ENCODE data around the gene TRIM40.

DNA sequence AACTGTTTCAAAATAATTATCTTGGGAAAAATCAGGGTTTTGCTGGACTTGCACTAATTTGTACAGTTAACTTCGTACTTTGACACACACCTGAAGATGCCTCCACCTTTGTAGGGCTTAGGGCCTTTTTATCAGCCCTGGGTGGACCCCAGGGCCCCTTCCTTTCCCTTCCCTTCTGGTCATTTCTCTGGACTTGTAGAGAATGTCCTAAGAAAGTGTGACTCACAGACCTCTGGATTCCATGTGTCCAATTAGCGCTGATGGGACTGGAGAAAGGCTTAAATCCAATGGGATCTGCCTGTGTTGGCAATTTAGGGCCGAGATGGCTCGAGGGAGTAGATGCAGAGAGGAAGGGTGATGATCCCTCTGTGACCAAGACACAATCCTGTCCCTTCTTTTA is 36.7 kb downstream of the TRIM40 start:
- TF ChIP-seq, protein P1, sequence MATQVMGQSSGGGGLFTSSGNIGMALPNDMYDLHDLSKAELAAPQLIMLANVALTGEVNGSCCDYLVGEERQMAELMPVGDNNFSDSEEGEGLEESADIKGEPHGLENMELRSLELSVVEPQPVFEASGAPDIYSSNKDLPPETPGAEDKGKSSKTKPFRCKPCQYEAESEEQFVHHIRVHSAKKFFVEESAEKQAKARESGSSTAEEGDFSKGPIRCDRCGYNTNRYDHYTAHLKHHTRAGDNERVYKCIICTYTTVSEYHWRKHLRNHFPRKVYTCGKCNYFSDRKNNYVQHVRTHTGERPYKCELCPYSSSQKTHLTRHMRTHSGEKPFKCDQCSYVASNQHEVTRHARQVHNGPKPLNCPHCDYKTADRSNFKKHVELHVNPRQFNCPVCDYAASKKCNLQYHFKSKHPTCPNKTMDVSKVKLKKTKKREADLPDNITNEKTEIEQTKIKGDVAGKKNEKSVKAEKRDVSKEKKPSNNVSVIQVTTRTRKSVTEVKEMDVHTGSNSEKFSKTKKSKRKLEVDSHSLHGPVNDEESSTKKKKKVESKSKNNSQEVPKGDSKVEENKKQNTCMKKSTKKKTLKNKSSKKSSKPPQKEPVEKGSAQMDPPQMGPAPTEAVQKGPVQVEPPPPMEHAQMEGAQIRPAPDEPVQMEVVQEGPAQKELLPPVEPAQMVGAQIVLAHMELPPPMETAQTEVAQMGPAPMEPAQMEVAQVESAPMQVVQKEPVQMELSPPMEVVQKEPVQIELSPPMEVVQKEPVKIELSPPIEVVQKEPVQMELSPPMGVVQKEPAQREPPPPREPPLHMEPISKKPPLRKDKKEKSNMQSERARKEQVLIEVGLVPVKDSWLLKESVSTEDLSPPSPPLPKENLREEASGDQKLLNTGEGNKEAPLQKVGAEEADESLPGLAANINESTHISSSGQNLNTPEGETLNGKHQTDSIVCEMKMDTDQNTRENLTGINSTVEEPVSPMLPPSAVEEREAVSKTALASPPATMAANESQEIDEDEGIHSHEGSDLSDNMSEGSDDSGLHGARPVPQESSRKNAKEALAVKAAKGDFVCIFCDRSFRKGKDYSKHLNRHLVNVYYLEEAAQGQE (IDR thresholded peaks at IDR 0.05; ENCODE audit: unreplicated experiment): no peak
- TF ChIP-seq EZH2 (IDR thresholded peaks at IDR 0.05; ENCODE audit: low read depth, unreplicated experiment) (no peak), POLR2AphosphoS5 (IDR thresholded peaks at IDR 0.05; ENCODE audit: low read depth) (no peak), STAT1 (IDR thresholded peaks at IDR 0.05; ENCODE audit: unreplicated experiment) (no peak)
- TF ChIP-seq, protein P2, sequence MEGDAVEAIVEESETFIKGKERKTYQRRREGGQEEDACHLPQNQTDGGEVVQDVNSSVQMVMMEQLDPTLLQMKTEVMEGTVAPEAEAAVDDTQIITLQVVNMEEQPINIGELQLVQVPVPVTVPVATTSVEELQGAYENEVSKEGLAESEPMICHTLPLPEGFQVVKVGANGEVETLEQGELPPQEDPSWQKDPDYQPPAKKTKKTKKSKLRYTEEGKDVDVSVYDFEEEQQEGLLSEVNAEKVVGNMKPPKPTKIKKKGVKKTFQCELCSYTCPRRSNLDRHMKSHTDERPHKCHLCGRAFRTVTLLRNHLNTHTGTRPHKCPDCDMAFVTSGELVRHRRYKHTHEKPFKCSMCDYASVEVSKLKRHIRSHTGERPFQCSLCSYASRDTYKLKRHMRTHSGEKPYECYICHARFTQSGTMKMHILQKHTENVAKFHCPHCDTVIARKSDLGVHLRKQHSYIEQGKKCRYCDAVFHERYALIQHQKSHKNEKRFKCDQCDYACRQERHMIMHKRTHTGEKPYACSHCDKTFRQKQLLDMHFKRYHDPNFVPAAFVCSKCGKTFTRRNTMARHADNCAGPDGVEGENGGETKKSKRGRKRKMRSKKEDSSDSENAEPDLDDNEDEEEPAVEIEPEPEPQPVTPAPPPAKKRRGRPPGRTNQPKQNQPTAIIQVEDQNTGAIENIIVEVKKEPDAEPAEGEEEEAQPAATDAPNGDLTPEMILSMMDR (conservative IDR thresholded peaks at IDR 0.05; ENCODE audit: low read depth in 2 of 2): no peak
